Suprapubic skin (tissue), 4 donors: Measurements from ENCODE around the gene TNFRSF14. TPM values are rescaled to one million over a fixed set of nuclear protein-coding genes. Genes with fewer than 3 reads are reported as not detected.

Experiments
- DNase-seq, 2 donors: peaks; one replicate each; pipeline ENCODE4 v3.0.0-alpha.2; 2019; ENCODE audit warnings: low spot score in 2 of 2
- H3K27ac ChIP-seq: fragments of 200-600 bp; sonication (generic); one replicate; pipeline ENCODE4 v1.5.1; 2019
- H3K27me3 ChIP-seq: fragments of 200-600 bp; sonication (generic); one replicate; pipeline ENCODE4 v1.5.1; 2019
- H3K36me3 ChIP-seq: fragments of 200-600 bp; sonication (generic); one replicate; pipeline ENCODE4 v1.5.1; 2019
- H3K4me1 ChIP-seq: fragments of 200-600 bp; sonication (generic); one replicate; pipeline ENCODE4 v1.5.1; 2019
- H3K4me3 ChIP-seq: fragments of 200-600 bp; sonication (generic); one replicate; pipeline ENCODE4 v1.5.1; 2019; ENCODE audit warnings: mild to moderate bottlenecking
- H3K9me3 ChIP-seq: fragments of 200-600 bp; sonication (generic); one replicate; pipeline ENCODE4 v1.5.1; 2019
- EP300 ChIP-seq: sonication (generic); formaldehyde crosslinking; IDR thresholded peaks from one replicate; pipeline ENCODE4 v1.6.1; 2017; ENCODE audit warnings: antibody characterized with exemption
- POLR2A ChIP-seq, 2 donors: fragments of 450-650 bp; IDR thresholded peaks; one replicate each; pipeline ENCODE4 v1.6.1; 2017; ENCODE audit warnings: antibody characterized with exemption in 2 of 2, mild to moderate bottlenecking in 2 of 2, moderate library complexity in 2 of 2
- POLR2AphosphoS5 ChIP-seq, 3 donors: sonication (generic); formaldehyde crosslinking; IDR thresholded peaks; one replicate each; pipeline ENCODE4 v1.6.1; 2017; ENCODE audit warnings: antibody characterized with exemption in 3 of 3
- WGBS: methylation state at CpG from one replicate; pipeline ENCODE4 v1.1.5; 2018; 5-methylcytosine and 5-hydroxymethylcytosine counted together
- total RNA-seq, 4 donors: library from RNA; depleted of rRNA; stranded (reverse); fragments of >200 nt; gene quantifications; one replicate each; pipeline ENCODE4 v1.1.0, GENCODE V29; 2016
- TF ChIP-seq, protein P1 (sequence below), 2 donors: fragments of 200-600 bp in 1 of 2; fragments of 450-650 bp in 1 of 2; sonication (generic) in 1 of 2; IDR thresholded peaks; one replicate each; pipeline ENCODE4 v1.5.1; 2016 to 2019; ENCODE audit warnings: antibody characterized with exemption in 2 of 2, mild to moderate bottlenecking in 1 of 2, moderate library complexity in 1 of 2

TNFRSF14 gene
- total RNA-seq, 4 donors from 2014 or later, result 33.3 to 111 (median 60.9) TPM

DNA sequence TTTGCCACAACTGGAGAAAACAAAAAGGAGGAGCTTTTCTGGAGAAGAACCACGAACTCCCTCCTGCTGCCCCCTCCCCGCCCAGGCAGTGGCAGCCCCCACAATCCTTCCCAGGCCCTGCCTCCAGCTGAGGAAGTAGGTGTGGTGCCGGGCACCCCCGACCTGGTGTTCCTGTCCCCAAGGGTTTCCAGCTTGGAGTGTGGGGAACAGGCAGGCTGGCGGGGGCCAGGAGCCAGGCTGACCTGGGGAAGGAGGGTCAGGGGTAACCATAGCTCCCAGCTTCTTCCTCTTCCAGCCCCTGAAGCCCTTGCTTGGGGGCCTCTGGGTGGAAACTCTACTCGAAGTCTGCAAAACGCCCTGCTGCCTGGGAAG, 21.9 kb upstream of the TNFRSF14 start:
- H3K36me3 ChIP-seq, result no peaks in the 10 kb centered on the region
- H3K4me3 ChIP-seq, result no peak overlapping the region
- no peak for DNase-seq
- TF ChIP-seq POLR2A (IDR thresholded peaks at IDR 0.05), result no peak
- TF ChIP-seq EP300, result no peak
- TF ChIP-seq POLR2AphosphoS5 (IDR thresholded peaks at IDR 0.05), result no peak
- TF ChIP-seq, protein P1, sequence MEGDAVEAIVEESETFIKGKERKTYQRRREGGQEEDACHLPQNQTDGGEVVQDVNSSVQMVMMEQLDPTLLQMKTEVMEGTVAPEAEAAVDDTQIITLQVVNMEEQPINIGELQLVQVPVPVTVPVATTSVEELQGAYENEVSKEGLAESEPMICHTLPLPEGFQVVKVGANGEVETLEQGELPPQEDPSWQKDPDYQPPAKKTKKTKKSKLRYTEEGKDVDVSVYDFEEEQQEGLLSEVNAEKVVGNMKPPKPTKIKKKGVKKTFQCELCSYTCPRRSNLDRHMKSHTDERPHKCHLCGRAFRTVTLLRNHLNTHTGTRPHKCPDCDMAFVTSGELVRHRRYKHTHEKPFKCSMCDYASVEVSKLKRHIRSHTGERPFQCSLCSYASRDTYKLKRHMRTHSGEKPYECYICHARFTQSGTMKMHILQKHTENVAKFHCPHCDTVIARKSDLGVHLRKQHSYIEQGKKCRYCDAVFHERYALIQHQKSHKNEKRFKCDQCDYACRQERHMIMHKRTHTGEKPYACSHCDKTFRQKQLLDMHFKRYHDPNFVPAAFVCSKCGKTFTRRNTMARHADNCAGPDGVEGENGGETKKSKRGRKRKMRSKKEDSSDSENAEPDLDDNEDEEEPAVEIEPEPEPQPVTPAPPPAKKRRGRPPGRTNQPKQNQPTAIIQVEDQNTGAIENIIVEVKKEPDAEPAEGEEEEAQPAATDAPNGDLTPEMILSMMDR (IDR thresholded peaks at IDR 0.05), result no peak
- H3K9me3 ChIP-seq, result no peaks in the 10 kb centered on the region
- peaks cover 70% of the 10 kb centered on the region for H3K4me1 ChIP-seq
- WGBS, result 36% methylated on average over 6 of the region's 7 CpGs
- peaks cover 51% of the 10 kb centered on the region for H3K27me3 ChIP-seq
- peak overlapping the region; percentile 54 for H3K27ac ChIP-seq

DNA sequence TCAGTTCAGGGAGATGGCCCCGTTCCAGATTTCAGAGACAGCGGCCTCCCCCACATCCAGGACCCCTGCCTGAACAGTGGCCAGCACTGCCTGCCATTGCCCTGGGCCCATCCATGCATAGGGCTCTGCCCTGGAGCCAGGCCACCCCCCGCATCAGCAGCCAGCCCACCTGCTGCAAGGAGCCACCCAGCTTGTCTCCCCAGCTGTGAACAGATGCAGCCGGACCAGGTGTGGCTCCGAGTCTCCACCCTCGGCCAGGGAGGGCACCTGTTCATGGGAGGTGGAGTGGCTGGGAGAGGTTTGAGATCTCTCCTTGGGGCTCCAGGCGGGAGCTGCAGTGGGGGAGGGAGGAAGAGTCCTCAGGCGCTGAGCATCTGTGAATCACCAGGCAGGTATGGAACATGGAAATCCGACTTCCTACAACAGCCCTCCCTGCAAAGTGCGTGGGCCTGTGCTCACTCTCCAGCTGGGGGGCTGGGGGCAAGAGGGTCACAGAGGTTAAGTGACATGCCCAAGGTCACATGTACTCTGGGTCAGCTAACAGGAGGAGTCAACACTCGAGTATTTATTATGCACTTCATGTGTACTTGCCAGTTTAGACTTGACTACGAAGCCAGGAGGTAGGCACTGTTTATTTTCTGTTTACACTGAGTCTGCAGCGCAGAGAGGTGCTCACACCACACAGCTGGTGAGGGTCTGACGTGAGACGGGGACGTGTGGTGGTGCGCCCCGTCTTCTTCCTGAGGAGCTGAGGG, 21.3 kb upstream of the TNFRSF14 start:
- TF ChIP-seq POLR2A (IDR thresholded peaks at IDR 0.05) (no peak), EP300 (no peak), POLR2AphosphoS5 (IDR thresholded peaks at IDR 0.05) (no peak)
- TF ChIP-seq, protein P1 (IDR thresholded peaks at IDR 0.05), result no peak
- H3K27me3 ChIP-seq, result peaks cover 54% of the 10 kb centered on the region
- peaks cover 64% of the 10 kb centered on the region for H3K4me1 ChIP-seq
- no peak overlapping the region for H3K4me3 ChIP-seq
- 34% methylated on average over 13 of the region's 18 CpGs for WGBS
- DNase-seq, result no peak
- H3K9me3 ChIP-seq, result no peaks in the 10 kb centered on the region
- H3K36me3 ChIP-seq, result no peaks in the 10 kb centered on the region
- H3K27ac ChIP-seq, result peak overlapping the region; percentile 54

DNA sequence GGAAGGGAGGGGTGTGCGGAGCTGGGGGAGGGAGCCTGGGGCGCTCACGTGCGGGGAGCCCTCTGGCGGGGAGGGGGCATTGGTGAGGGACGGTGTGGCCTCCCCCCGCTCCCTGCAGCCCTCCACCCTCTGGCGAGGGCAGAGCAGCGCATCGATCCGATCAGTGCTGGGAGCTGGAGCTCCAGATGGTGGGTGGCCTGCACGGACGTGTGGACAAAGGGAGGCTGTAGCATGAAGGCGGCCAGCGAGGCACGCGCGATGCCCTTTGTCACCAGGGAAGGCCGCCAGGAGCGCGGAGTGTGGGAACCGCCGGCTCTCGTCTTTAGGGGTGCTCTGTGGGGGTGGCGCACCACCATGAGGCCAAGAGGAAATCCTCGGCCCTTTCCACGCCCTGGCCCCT, 20.7 kb upstream of the TNFRSF14 start:
- Histone ChIP-seq H3K36me3 (no peaks in the 10 kb centered on the region), H3K27ac (no peak overlapping the region), H3K4me1 (peaks cover 60% of the 10 kb centered on the region), H3K9me3 (no peaks in the 10 kb centered on the region), H3K4me3 (no peak overlapping the region), H3K27me3 (peaks cover 55% of the 10 kb centered on the region)
- WGBS, result 17% methylated on average over 6 of the region's 27 CpGs
- DNase-seq, result no peak
- TF ChIP-seq, protein P1 (IDR thresholded peaks at IDR 0.05), result no peak
- TF ChIP-seq EP300 (no peak), POLR2AphosphoS5 (IDR thresholded peaks at IDR 0.05) (no peak), POLR2A (IDR thresholded peaks at IDR 0.05) (no peak)

DNA sequence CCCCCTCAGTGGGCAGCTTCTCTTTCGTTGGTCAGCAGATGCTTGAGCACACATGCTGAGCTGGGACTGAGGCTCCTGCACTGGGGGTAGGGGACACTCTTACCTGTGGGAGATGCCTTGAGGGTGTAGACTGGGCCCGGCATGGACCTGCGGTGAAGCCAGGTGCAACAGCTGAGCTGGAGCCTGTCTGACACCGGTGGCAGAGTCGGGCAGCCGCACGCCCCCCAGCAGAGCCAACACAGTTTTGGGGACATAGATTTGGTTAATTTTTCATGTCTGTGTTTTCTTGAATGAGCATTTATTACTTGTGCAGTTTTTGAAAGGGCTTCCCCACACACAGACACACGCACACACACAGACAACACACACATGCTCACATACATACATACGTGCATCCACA, 20.2 kb upstream of the TNFRSF14 start:
- TF ChIP-seq, protein P1 (IDR thresholded peaks at IDR 0.05), result no peak
- peaks cover 60% of the 10 kb centered on the region for H3K4me1 ChIP-seq
- 55% methylated on average over 8 of the region's 9 CpGs for WGBS
- no peak overlapping the region for H3K27ac ChIP-seq
- H3K4me3 ChIP-seq, result no peak overlapping the region
- H3K36me3 ChIP-seq, result no peaks in the 10 kb centered on the region
- H3K9me3 ChIP-seq, result no peaks in the 10 kb centered on the region
- H3K27me3 ChIP-seq, result peaks cover 55% of the 10 kb centered on the region
- no peak for DNase-seq

DNA sequence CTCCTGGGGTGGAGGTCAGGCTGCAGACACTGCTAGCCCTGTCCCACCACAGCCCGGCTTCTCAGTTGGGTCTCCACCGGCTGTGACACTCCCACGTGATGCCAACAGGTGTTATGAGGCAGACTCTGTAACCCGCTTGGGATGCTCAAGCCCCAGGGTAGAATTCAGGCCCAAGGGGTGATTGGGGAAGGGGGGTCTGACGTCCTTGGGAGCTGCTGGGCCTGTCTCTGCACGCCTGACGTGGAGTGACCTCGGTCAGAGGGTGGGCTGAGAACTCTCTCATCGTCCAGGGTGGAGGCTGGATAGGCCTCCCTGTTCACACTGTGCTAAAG, 18.4 kb upstream of the TNFRSF14 start:
- Histone ChIP-seq H3K4me1 (peaks cover 52% of the 10 kb centered on the region), H3K4me3 (no peak overlapping the region), H3K27ac (no peak overlapping the region), H3K36me3 (no peaks in the 10 kb centered on the region), H3K9me3 (no peaks in the 10 kb centered on the region), H3K27me3 (peaks cover 38% of the 10 kb centered on the region)
- WGBS, result 56% methylated on average over 5 of the region's 9 CpGs
- no peak for DNase-seq
- TF ChIP-seq, protein P1 (IDR thresholded peaks at IDR 0.05), result no peak
- TF ChIP-seq EP300 (no peak), POLR2A (IDR thresholded peaks at IDR 0.05) (no peak), POLR2AphosphoS5 (IDR thresholded peaks at IDR 0.05) (no peak)
